Measurements from ENCODE around the gene PLVAP.

Gene PLVAP

DNA sequence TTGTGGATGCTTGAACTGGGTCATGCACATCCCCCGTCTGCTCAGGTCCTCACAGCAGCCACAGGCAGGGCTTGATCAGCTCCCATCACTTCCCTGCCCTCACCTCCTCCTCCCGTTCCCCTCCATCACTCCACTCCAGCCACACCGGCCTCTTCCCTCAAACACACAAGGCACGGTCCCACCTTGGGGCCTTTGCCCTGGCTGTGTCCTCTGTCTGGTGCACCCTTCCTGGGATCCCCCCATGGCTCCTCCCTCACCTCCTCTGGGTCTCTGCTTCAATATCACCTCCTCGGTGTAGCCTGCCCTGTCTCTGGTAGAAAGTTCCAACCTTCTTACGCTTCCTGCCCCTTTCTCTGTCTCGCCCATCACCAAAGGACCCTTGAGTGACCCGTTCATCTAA, 23.8 kb downstream of the PLVAP start:
- no peak overlapping the region for H3K27ac ChIP-seq
- TF ChIP-seq, protein P1, sequence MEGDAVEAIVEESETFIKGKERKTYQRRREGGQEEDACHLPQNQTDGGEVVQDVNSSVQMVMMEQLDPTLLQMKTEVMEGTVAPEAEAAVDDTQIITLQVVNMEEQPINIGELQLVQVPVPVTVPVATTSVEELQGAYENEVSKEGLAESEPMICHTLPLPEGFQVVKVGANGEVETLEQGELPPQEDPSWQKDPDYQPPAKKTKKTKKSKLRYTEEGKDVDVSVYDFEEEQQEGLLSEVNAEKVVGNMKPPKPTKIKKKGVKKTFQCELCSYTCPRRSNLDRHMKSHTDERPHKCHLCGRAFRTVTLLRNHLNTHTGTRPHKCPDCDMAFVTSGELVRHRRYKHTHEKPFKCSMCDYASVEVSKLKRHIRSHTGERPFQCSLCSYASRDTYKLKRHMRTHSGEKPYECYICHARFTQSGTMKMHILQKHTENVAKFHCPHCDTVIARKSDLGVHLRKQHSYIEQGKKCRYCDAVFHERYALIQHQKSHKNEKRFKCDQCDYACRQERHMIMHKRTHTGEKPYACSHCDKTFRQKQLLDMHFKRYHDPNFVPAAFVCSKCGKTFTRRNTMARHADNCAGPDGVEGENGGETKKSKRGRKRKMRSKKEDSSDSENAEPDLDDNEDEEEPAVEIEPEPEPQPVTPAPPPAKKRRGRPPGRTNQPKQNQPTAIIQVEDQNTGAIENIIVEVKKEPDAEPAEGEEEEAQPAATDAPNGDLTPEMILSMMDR (IDR thresholded peaks at IDR 0.05): no peak
- DNase-seq (ENCODE audit: low spot score): no peak
- no peak overlapping the region for H3K4me3 ChIP-seq

DNA sequence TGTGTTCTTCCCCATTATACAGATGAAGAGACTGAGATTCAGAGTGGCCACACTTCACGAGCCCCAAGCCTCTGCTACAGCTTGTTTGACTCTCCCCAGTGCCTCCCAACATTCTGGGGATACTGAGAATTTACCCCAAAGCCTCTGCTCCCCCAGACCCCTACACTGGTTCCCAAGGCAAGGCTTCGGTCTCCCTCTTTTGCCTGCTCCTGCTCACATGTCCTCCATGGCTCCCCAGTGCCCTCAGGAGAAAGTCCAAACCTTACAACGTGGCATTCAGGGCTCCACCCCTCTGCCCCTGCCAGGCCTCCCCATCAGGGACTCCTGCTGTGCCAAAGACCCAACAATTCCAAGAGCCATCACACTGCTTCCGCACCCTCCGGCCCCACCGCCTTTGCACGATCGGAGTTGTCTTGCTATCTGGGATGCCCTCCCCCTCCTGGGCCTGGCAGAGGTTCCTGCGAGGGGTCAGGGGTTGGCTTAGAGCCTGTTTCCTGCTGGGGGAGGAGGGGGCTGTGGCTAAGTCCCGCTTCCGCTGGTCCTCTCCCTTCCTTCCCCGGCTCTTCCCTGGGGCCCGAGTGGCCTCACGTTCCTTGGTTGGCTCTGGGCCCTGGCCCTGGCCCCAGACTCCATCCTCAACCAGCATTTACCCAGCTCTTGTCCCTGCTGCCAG, 24.4 kb downstream of the PLVAP start:
- Histone ChIP-seq H3K4me3 (no peak overlapping the region), H3K27ac (no peak overlapping the region)
- DNase-seq (ENCODE audit: low spot score): no peak
- TF ChIP-seq, protein P1 (IDR thresholded peaks at IDR 0.05): no peak

DNA sequence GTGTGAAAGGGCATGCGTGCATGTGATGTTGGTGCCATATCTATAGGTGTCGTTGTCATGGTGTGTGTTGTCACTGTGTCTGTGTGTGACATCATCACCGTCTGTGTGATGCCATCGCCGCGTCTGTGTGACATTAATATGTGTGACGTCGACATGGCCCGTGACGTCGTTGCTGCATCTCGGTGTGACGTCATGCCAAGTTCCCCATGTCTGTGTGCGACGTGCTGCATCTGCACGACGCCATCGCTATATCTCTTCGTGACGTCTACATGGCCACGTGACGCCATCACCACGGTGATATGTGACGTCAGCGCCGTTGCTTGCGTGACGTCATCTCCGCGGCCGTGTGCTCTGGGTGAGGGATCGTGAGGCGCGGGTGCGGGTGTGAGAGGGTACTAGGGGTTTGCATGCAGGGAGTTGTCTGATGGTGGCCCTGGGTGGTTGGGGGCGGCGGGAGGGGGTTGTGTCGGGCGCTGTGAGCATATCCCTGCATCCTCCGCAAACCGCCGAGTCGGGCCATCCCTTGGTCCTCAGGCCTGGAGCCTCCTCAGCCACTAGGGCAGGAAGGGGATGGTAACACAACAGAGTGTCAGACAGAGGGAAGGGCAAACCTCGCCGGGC, 25.2 kb downstream of the PLVAP start:
- DNase-seq (ENCODE audit: low spot score): no peak
- TF ChIP-seq, protein P1 (IDR thresholded peaks at IDR 0.05): no peak
- Histone ChIP-seq H3K4me3 (no peak overlapping the region), H3K27ac (no peak overlapping the region)

DNA sequence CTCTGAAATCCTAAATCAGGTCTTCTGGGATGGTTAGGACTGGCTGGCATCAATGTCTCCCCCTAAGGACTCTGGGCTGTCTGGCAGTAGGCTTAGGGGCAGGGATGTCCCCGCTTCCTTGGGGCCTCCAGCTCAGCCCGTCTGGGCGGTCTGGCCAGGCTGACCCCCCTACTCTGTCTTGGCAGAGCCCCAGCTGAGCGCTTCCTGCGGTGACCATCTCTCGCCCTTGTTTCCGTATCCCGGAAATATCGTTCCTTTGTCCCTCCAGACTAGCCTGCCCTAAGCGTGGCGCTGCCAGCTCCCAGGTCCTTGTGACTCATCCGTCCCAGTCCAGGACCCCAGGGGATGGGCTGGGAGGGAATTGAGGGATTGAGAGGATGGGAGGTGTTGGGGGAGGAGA, 28.4 kb downstream of the PLVAP start:
- TF ChIP-seq, protein P1 (IDR thresholded peaks at IDR 0.05): no peak
- Histone ChIP-seq H3K4me3 (peak overlapping the region; percentile 50), H3K27ac (peak overlapping the region; percentile 40 to 85)
- no peak for DNase-seq (ENCODE audit: low spot score)

DNA sequence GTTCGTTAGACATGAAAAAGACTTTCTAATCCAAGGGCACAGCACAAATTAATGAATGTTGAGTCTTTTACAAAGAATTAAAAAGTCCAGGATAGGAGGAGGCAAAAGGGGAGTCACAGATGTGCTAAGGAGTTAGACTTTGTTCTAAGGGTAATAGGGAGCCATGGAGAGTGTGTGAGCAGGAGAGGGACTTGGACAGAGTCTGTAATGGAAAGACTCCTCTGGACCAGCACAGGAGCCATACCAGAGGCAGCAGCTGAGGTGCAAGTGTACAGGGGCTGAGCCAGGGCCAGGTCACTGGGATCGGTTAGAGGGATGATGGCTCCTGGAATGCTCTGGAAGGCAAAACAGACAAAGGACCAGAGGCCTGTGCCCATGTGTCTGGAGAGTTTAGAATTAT, 29.3 kb downstream of the PLVAP start:
- TF ChIP-seq, protein P1 (IDR thresholded peaks at IDR 0.05): no peak
- DNase-seq (ENCODE audit: low spot score): no peak
- Histone ChIP-seq H3K27ac (peak overlapping the region; percentile 40 to 85), H3K4me3 (no peak overlapping the region)

DNA sequence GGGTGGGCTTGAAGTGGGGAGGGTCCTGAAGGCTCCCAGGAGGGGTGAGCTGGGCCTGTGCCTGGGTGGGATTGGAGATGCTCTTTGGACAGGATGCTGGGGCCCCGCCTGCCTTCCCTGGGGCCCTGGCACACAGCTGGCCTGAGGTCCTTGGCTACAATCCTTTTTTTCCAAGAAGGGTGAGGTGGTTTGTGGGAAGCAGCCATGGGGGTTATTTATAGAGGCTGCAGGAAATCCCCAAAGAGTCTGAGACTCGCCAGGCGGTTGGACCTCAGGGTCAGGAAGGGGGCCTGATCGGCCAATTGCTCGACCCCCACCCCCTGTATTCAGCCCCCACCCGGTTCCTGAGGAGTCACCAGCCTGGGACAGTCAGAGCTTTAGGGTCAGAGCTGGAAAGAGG, 29.8 kb downstream of the PLVAP start:
- Histone ChIP-seq H3K27ac (peak overlapping the region; percentile 40 to 85), H3K4me3 (no peak overlapping the region)
- no peak for DNase-seq (ENCODE audit: low spot score)
- TF ChIP-seq, protein P1 (IDR thresholded peaks at IDR 0.05): no peak

DNA sequence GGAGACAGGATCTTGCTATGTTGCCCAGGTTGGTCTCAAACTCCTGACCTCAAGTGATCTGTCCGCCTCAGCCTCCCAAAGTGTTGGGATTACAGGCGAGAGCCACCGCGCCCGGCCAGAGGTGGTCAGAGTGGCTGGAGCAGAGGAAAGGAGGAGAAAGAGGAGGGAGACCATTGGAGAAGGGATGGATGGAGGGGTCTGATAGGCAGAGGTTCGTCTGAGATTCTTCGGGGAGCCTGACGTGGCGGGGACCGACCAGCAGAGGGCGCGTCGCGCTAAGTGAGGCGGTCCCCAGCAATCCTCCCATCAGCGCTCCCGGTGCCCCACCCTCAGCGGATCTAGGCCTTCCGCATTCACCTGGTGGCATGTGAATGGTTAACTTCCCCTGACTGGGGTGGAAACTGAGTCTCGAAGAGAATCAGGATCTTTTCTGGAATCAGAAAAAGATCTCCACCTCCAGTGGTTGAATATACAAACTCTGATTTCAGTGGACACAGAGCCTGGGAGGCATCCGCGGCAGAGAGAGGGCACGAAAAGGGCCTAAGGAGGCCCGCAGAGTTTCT, 31.0 kb downstream of the PLVAP start:
- no peak overlapping the region for H3K4me3 ChIP-seq
- peak overlapping the region; percentile 33 to 40 for H3K27ac ChIP-seq
- DNase-seq (ENCODE audit: low spot score): no peak
- TF ChIP-seq, protein P1 (IDR thresholded peaks at IDR 0.05): peak; percentile 91

Data from coronary artery (tissue), 2 donors.